HK-2 (cell line): ENCODE results near the gene BACH2.
A peak's percentile ranks its signal among the peaks of the same experiment; 100 is the strongest.
"Not testable (repeated sequence)": the region's sequence is repeated elsewhere in the genome, so short reads cannot be mapped to it uniquely, and the experiment has no call there.

Experiments
- DNase-seq: peaks from one replicate; pipeline ENCODE4 v3.0.0-alpha.2; 2018; ENCODE audit not compliant: unreplicated experiment

The BACH2 gene

DNA sequence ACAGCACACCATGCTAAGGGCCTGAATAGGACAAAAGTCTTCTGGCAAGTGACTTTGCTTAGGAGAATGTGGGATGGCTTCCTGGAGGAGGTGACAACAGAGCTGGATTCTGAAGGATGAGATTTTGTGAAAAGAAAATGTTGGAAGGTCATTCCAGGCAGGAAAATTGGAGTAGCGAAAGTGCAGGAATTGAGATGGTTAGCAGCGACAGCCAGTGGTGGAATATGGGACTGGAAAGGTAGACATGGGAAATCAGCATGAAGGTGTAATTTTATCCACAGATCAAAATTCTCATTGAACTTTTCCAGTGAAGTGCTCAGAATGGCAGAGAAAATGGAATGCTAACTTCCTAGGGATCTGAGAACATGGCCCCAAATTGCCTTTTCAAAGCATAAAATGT, 5.7 kb upstream of the BACH2 start:
- no peak for DNase-seq

GRCh38 chr6:90301816-90302215, 5.2 kb upstream of the BACH2 start:
- DNase-seq = no peak

DNA sequence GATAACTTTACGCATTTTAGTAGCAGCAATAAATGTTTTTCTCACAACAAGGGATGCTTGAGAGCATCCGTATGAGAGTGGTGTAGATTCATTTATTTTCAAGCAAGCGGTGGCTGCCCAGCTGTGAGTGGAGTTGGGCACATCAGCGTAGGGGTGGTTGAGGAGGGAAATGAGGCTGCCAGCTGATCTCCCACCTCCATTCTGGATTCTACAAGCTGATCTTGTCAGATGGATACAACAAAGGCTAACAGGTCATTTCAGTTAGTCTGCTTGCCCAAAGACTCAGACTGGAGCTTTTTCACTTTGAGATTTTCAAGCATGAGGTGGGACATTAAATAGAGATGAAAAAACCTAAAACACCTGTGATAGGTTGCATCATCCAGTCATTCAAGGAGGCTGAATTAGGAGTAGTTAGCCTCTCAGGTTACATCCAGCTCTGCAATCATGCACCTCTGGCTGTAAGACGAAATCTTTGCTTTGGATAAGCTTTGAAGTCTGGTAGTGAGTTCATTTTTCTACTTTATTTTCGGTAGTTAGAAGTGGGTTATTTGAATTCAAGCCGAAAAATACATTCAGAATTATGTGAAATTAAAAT, 1.9 kb upstream of the BACH2 start:
- no peak for DNase-seq

GRCh38 chr6:90297867-90298381, 1.3 kb upstream of the BACH2 start:
- no peak for DNase-seq

- DNase-seq = no peak
Measured at GRCh38 chr6:90297115-90297866, 648 bp upstream of the BACH2 start.

DNA sequence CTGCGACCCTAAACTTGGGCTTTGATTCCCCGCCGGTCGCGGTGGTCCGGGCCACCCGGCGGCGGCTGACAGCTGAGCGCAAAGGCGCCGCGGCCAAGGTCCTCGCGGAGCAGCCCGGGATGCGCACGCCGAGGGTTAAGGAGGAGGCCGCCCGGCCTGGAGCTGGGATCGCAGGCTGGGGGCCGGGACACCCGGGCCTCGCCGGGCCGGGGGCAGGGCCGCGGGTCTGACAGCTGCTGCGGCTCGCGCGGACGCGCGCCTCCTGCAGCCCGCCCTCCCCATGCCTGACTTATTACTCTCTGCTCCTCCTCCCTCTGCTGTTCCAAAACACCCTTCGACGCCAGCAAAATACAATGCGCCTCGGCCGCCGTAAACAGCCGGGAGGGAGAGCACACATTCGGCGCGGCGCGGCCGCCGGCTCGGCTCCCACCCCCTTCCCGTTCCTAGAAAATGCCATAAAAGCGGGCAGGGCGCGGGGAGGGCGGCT, 746 bp downstream of the BACH2 start:
- peak; percentile 55 for DNase-seq

DNA sequence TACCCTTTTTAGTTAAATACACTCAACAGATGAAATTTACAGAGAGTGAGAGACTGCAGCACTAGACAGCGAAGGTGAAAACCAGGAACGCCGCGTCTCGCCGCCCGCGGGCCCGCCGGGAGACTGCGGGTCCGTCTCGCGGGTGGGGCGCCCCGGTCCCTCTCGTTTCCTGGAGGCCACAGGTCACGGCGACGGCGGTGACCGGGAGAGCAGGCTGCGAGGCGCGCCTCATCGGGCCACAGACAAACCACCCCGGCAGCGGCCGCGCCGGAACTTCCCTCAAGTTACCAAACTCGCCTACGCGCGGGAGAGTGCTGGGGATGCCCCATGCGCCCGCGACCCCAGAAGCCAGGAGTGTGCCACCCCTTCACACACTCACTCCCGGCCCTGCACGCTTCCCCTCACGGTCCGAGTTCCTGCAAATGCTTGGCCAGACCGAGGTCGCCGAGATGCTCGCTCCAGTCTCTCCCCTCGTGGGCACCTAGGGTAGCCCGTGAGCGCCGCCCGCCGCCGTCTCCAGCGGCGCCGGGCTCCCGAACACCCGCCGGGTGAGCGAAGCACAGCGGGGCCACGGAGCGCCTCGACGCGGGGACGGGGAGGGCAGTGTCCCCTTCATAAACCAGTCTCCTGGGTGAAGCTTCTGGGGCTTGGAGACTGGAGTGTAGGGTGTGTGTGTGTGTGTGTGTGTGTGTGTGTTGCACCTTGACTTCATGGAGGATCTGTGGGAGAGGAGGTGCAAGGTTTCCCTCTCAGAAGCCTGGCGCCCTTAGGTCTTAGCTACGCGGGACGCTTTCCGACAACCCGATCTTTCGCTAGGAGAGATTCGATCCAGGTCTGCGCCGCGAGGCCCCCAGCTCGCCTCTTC, 1.4 kb downstream of the BACH2 start:
- peak; percentile 49 for DNase-seq

DNA sequence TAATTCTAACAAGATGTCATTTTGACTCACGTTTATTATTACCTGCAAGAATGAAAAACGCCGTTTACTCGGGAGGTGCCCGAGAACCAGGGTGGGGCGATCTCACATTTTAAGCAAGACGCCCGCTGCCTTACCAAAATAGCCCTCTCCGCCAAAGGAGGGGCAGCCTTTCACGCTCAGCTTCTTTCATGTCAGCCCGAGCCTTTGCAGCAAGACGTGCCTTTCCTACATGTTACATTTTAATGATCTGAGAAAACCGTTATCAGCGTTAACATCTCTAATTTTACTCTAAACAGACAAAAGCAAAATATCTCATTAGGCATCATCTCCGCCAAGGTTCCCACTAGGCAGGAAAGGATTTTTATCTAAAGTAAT, 2.0 kb downstream of the BACH2 start:
- no peak for DNase-seq

DNA sequence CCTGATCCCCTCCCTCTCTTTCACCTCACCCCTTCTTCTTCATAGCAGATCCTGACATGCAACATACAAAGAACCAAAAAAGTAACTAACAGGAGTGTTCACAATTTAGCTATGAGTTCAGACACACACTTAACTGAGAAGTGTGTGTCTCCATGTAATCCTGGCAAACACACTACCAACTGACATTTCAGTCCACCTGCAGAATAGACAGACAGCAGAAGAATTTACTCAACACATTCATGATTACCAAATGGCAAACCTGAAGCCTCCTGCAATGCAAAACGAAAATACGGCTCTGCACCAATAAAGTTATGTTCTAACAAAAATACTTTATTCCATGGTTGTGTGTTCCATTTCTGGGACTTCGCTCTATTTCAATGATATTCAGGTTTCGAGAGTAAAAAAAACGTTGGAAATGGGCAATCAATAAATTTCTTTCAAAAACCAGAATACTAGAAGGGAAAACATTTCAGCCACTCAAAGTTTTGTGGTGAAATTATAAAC, 2.6 kb downstream of the BACH2 start:
- DNase-seq = no peak

GRCh38 chr6:90293319-90293953, 3.2 kb downstream of the BACH2 start:
- DNase-seq = no peak

GRCh38 chr6:90291565-90291964, 5.1 kb downstream of the BACH2 start:
- no peak for DNase-seq

- DNase-seq = no peak
Measured at GRCh38 chr6:90290811-90291420, 5.7 kb downstream of the BACH2 start.

DNA sequence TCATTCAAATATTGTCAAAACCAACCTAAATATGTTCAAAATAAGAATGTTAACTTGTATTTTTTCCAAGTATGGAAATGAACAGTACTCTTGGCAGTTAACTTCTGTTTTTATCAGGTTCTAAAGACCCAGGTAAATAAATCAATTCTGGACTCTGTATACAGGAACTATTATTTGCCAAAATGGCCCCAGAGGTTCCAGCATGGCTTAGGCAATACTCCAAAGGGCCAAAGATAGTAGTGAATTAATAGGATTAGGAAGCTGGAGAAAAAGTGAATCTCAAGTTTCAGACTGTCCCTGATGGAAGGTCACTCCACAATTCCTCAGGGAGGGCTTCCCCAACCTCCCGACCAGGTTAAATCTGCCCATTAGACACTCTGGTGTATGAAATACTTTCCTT, 6.7 kb downstream of the BACH2 start:
- DNase-seq = no peak

- DNase-seq = no peak
Measured at GRCh38 chr6:90288404-90288803, 8.2 kb downstream of the BACH2 start.

DNA sequence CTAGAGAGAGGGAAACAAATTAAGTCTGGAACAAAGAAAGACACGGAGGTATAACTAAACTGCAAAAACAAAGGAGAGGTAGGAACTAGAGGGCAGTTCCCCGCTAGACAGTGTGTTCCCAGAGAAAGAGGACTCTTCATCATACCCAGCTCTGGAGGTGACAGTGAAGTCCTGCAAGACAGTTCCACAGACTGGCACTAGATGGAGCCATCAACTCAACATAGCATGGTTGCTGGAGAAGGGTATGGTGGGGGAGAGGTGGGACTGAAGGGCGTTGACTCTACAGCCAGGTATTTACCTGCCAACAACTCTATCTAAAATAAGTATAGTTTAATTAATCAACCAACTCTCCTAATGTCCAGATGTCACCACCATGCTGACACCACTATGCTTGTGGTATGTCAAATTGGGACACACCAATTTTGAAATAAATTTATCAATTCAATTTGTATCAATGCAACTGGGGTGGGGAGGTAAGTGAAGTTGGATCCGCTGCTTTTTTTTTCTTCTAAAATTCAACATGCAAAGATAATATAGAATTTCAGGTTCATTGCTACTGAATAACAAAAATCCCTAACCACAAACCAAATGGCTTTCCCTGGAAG, 9.7 kb downstream of the BACH2 start:
- DNase-seq = peak; percentile 41

DNA sequence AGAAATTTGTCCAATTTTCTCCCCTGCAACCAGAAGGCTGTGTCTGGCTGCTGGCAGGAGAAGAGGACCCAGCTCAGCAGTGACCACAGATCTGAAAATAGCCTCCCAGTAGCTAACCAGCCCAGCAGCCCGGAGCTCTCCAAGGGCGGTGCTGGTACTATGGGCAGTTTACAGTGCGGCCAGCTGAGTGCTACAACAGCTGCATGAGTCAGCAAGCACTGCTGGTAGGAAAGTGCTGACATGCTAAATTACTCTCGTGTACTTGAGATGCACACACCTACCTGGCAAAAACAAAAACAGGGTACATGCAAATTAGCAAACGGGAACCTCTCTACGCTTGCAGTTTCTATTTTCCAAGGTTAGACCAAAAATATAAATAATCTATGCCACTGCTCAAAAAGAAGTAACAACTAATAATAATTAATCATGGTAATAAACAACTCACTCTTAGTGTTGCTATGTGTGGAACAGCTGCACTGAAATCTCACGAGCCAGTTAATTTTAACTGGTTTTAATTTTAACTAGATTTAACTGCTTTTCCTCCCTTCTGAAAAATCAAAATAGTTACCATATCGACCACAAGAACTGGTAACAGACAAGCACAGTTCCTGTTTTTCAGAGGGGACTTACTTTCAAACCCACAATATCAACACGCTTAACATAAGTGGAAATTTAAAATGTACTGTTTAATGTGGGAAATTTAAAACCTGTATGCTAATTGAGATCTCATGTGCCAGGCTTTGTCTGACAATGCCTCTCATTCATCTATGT, 10.8 kb downstream of the BACH2 start:
- DNase-seq = peak; percentile 81

DNA sequence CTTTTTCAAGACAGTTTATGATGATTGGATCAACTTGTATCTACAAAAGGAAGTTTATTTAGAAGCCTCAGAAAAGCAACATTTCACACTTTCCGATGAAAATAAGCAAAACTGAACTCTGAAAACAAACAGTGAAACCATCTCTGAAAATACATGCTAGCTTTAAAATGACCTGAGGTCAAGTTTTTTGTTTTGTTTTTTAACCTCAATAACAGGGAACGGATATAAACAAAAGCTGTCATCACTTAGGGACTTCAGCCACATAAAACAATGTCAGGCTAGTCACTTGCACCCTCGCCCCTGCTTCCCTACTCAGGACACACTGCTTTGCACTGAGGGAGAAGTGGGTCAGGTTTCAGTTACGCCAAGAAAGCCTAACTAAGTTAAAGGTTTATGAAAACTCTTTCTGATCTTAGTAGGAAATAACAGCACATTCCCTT, 11.6 kb downstream of the BACH2 start:
- DNase-seq = no peak

DNA sequence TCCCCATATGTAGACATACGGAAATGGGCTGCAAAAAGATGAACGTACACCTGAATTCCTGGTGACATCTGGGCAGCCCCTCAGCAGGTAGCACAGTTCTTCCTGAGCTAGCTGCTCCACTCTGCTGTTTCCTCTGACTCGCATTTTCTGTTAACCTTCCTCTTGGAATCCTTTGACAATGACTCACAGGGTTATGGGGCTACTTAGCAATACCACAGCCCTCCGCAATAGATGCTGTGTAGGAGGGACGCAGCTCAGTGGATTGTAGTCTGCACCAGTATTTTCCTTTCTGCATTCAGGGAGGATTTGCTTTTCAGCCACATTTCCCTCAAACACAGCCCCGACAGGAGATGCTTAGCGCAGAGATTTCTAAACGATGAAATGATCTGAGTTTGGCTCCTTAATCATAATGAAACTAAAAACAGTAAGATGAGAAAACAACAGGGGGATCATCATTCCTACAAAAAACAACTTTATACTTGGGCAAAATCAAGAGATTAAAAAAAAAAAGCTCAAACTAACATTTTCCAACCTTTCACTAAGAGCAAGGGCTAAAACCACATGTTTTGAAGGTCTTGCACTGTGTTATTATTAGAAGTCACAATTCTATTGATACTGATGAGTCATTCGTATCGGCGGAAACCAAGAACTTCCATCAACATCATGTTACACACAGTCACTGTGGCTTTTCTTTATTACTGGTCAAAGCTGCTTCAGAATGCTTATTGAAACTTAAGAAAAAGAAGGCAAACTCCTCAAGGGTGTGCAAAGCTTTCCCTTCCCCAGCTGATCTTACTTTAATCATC, 12.2 kb downstream of the BACH2 start:
- DNase-seq = peak; percentile 53

GRCh38 chr6:90282265-90282664, 14.4 kb downstream of the BACH2 start:
- DNase-seq = not testable (repeated sequence)
